ENCODE results near the gene LAMA3. TPM values are rescaled to one million over a fixed set of nuclear protein-coding genes. Genes with fewer than 3 reads are reported as not detected.

LAMA3 gene
- total and polyA plus RNA-seq, 2 experiments from 2014 or later, result 3.9 to 4.9 TPM

- DNase-seq (ENCODE audit: low spot score) (peak; percentile 17), ATAC-seq (peak; percentile 68)
- no peak overlapping the region for H3K27ac Mint-ChIP-seq
- H3K27ac ChIP-seq (ENCODE audit: low read depth), result no peak overlapping the region
- peaks cover 2% of the 10 kb centered on the region; the same call in 1 of the 2 replicates for H3K9me2 ChIP-seq (ENCODE audit: insufficient read depth)
- no peak overlapping the region for H3K4me3 ChIP-seq
- no peaks in the 10 kb centered on the region for H3K27me3 Mint-ChIP-seq (ENCODE audit: insufficient read depth, low read depth, poor library complexity)
- peaks cover 16% of the 10 kb centered on the region for H3K4me1 Mint-ChIP-seq
- peaks cover 20% of the 10 kb centered on the region for H3K4me1 ChIP-seq (ENCODE audit: insufficient read depth)
- peaks cover 7% of the 10 kb centered on the region; the same call in 1 of the 2 replicates for H3F3A ChIP-seq (replicated peaks; ENCODE audit: low read depth)
- H4K20me1 ChIP-seq (replicated peaks; ENCODE audit: insufficient read depth), result no peaks in the 10 kb centered on the region
- H3K9me3 Mint-ChIP-seq, result no peaks in the 10 kb centered on the region
- no peaks in the 10 kb centered on the region for H3K36me3 ChIP-seq (ENCODE audit: insufficient read depth)
- TF ChIP-seq NANOG (IDR thresholded peaks at IDR 0.05; ENCODE audit: borderline replicate concordance) (no peak), ZNF462 (CRISPR knock-in tag; IDR thresholded peaks at IDR 0.05) (no peak), REST (IDR thresholded peaks at IDR 0.05; ENCODE audit: unreplicated experiment) (no peak), ZNF114 (CRISPR knock-in tag; IDR thresholded peaks at IDR 0.05) (no peak), EZH2 (IDR thresholded peaks at IDR 0.05; ENCODE audit: low read depth, unreplicated experiment) (no peak), JUNB (IDR thresholded peaks at IDR 0.05; ENCODE audit: unreplicated experiment) (no peak), ETS1 (IDR thresholded peaks at IDR 0.05) (no peak), ZNF331 (CRISPR knock-in tag; IDR thresholded peaks at IDR 0.05; ENCODE audit: low read depth) (no peak), EZH2phosphoT487 (IDR thresholded peaks at IDR 0.05; ENCODE audit: unreplicated experiment) (no peak), POLR2AphosphoS5 (IDR thresholded peaks at IDR 0.05; ENCODE audit: low read depth) (no peak), CREB1 (CRISPR knock-in tag; IDR thresholded peaks at IDR 0.05; ENCODE audit: low read depth) (no peak), STAT1 (IDR thresholded peaks at IDR 0.05; ENCODE audit: unreplicated experiment) (no peak), CTCF (conservative IDR thresholded peaks at IDR 0.05; ENCODE audit: low read depth in 2 of 2) (no peak)
- H3K4me2 ChIP-seq, result peak overlapping the region; percentile 73; the same call in 1 of the 2 replicates
- H3K4me3 Mint-ChIP-seq, result no peak overlapping the region
- peak overlapping the region; percentile 93 for H2AFZ ChIP-seq
- H3K27me3 ChIP-seq (ENCODE audit: insufficient read depth), result no peaks in the 10 kb centered on the region
- H3K36me3 Mint-ChIP-seq (ENCODE audit: low read depth), result no peaks in the 10 kb centered on the region
- H3K79me2 ChIP-seq (replicated peaks; ENCODE audit: insufficient read depth), result no peaks in the 10 kb centered on the region
Measured at GRCh38 chr18:23982155-23983079, 293.2 kb downstream of the LAMA3 start.
